Lower leg skin (tissue), 4 donors: ENCODE data around the gene FNIP1. TPM values are rescaled to one million over a fixed set of nuclear protein-coding genes. Genes with fewer than 3 reads are reported as not detected.
"Not testable (repeated sequence)": the region's sequence is repeated elsewhere in the genome, so short reads cannot be mapped to it uniquely, and the experiment has no call there.

Source experiments
- DNase-seq, 2 donors: peaks; one replicate each; pipeline ENCODE4 v3.0.0-alpha.2; 2019; ENCODE audit warnings: low spot score in 2 of 2
- H3K4me3 ChIP-seq: fragments of 200-600 bp; sonication (generic); 2 replicates; pipeline ENCODE4 v1.5.1; 2017; ENCODE audit warnings: mild to moderate bottlenecking, low read depth; ENCODE audit not compliant: poor library complexity, severe bottlenecking
- CTCF ChIP-seq, 3 donors: fragments of 450-650 bp; IDR thresholded peaks; one replicate each; pipeline ENCODE4 v1.5.1; 2016; ENCODE audit warnings: antibody characterized with exemption in 3 of 3, mild to moderate bottlenecking in 3 of 3, moderate library complexity in 2 of 3
- POLR2A ChIP-seq, 2 donors: fragments of 450-650 bp; IDR thresholded peaks; one replicate each; pipeline ENCODE4 v1.6.1; 2016 to 2017; ENCODE audit warnings: antibody characterized with exemption in 2 of 2, mild to moderate bottlenecking in 1 of 2, moderate library complexity in 1 of 2
- WGBS, 2 donors: methylation state at CpG; one replicate each; pipeline ENCODE4 v1.1.5; 2018; 5-methylcytosine and 5-hydroxymethylcytosine counted together
- intact Hi-C: fragments of 100-400 bp; cut with DNase I; formaldehyde crosslinking; loops from one replicate; pipeline ENCODE4 v1.15.0; 2023; ENCODE audit warnings: low total_unique reads
- total RNA-seq, 4 donors: library from RNA; depleted of rRNA; stranded (reverse); fragments of >200 nt; gene quantifications; one replicate each; pipeline ENCODE4 v1.1.0, GENCODE V29; 2016

Gene FNIP1
- total RNA-seq, 4 donors from 2014 or later: 31.3 to 48.1 (median 36.2) TPM

- intact Hi-C loops: no loop called here
- DNase-seq: no peak
- TF ChIP-seq POLR2A (IDR thresholded peaks at IDR 0.05) (no peak), CTCF (IDR thresholded peaks at IDR 0.05) (no peak)
- H3K4me3 ChIP-seq: no peak overlapping the region
- 83 to 89% methylated on average over 1 of the region's 1 CpG for WGBS, 2 donors
These were observed 12.9 kb downstream of the FNIP1 start for GRCh38 chr5:131783874-131784273.

GRCh38 chr5:131783357-131783756 is 13.5 kb downstream of the FNIP1 start:
- no peak overlapping the region for H3K4me3 ChIP-seq
- no peak for TF ChIP-seq POLR2A (IDR thresholded peaks at IDR 0.05)
- no peak for TF ChIP-seq CTCF (IDR thresholded peaks at IDR 0.05)
- intact Hi-C loops: no loop called here
- 32 to 62% methylated on average over 1 of the region's 1 CpG for WGBS, 2 donors
- DNase-seq: no peak

- intact Hi-C loops: no loop called here
- no peak overlapping the region for H3K4me3 ChIP-seq
- DNase-seq: no peak
- no peak for TF ChIP-seq POLR2A (IDR thresholded peaks at IDR 0.05)
- TF ChIP-seq CTCF (IDR thresholded peaks at IDR 0.05): no peak
- WGBS, 2 donors: 97 to 98% methylated on average over 11 of the region's 11 CpGs
These were observed 14.1 kb downstream of the FNIP1 start for GRCh38 chr5:131782717-131783116.

GRCh38 chr5:131778141-131778540 is 18.7 kb downstream of the FNIP1 start:
- DNase-seq, H3K4me3 ChIP-seq, intact Hi-C loops: not testable (repeated sequence)
- 93% methylated on average over 1 of the region's 1 CpG; no CpG with 5 or more reads in 1 of the 2 donors for WGBS, 2 donors

- TF ChIP-seq CTCF (IDR thresholded peaks at IDR 0.05) (no peak), POLR2A (IDR thresholded peaks at IDR 0.05) (no peak)
- no peak overlapping the region for H3K4me3 ChIP-seq
- no peak for DNase-seq
- 66 to 67% methylated on average over 1 of the region's 1 CpG for WGBS, 2 donors
- intact Hi-C loops: no loop called here
These were observed 20.4 kb downstream of the FNIP1 start for GRCh38 chr5:131776450-131776849.

GRCh38 chr5:131774652-131775367 is 22.0 kb downstream of the FNIP1 start:
- 53 to 58% methylated on average over 4 of the region's 4 CpGs for WGBS, 2 donors
- TF ChIP-seq POLR2A (IDR thresholded peaks at IDR 0.05) (no peak), CTCF (IDR thresholded peaks at IDR 0.05) (no peak)
- H3K4me3 ChIP-seq: no peak overlapping the region
- intact Hi-C loops: no loop called here
- DNase-seq: no peak
